NCI-H146 (cell line): ENCODE data around the gene SVIP.
A peak's percentile ranks its signal among the peaks of the same experiment; 100 is the strongest.

Experiments
- DNase-seq: peaks from one replicate; lab custom pipeline; 2025; lab: John Stamatoyannopoulos, UW

The SVIP gene

GRCh38 chr11:22792497-22792896, 37.1 kb downstream of the SVIP start:
- peak; percentile 7 for DNase-seq

DNA sequence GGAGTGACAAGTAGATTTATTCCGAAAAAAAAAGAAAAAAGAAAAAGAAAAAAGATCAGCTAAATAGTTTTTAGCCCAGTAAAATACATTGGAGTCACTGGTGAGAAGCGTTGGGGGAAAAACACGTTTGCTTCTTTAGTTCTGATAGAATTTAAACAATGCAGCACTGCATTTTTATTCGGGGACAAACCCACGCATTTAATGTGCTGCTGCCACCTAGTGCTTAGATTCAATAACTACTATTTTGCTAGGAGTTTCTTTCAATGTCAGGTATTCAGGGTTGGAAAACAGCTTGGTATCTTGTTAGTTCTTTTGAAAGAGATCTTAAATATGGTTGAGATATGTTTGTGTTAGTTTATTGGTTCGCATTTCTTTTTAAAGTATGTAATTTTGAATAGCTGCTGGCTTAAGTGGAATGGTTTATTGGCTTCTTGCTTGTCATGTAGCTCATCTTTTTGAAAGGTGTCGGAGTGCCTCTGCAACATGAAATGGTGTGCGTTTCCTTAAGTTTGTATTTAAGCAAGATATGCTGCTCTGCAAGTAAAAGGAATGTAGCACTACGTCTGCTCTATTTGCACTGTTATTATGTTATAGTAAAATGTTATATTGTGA, 41.9 kb downstream of the SVIP start:
- peak; percentile 37 for DNase-seq

- DNase-seq: no peak
Measured at GRCh38 chr11:22787055-22787454, 42.5 kb downstream of the SVIP start.

- no peak for DNase-seq
Measured at GRCh38 chr11:22786475-22786874, 43.1 kb downstream of the SVIP start.

DNA sequence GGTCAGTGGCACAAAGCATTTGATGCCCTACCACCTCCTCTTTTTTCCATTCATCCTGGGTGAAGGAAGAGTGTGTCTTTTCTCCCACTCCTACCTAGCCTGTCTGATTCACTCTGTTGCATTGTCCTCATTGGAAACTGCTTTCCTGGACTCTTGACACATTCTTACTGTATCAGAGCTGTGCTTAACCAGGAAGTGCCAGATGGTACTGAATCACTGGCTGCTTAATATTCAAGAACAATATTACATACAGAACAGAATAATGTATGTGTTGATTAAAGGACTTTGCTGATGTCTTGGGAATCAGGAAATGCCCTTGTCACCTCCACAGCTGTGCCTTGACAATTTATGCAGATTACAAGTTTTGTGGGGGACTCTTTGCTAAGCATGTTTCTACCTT, 44.4 kb downstream of the SVIP start:
- DNase-seq: no peak

GRCh38 chr11:22780952-22781593, 48.5 kb downstream of the SVIP start:
- no peak for DNase-seq

DNA sequence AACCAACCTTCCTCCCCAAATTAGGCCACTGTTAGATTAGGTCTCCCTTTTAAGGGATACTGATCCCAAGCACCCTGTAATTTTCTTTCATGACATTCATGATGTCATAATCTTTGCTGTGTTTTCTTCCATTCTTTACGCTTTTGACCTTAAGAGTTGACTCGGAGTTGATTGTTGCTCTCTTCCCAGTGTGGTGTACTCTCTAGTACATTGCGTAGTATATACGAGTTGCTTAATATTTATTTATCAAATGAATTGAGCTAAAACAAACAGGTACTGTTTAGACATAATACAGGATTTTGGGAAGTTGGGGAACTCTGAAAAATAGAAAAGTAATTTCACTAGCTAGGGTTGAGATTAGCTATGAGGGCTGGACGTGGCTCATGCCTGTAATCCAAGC, 49.8 kb downstream of the SVIP start:
- DNase-seq: no peak

GRCh38 chr11:22778642-22779041, 51.0 kb downstream of the SVIP start:
- DNase-seq: no peak

DNA sequence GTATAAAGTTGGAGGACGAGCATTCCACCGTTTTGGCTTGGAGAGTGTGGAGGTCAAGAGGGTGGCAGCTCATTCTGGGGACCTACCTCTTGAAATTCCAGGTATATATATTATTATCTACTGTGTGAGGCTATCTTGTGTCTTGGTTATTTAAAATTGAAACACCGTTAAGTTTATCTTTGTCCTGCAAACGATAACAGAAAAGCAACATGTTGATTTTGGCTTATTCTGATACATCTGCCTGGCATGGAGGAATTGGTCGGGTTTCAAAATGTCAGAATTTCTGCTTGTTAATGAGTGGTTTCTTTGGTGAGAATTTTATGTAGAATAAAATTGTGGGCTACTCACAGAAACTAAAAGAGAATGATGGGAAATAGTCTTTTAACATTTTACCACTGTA, 54.4 kb downstream of the SVIP start:
- DNase-seq: no peak

DNA sequence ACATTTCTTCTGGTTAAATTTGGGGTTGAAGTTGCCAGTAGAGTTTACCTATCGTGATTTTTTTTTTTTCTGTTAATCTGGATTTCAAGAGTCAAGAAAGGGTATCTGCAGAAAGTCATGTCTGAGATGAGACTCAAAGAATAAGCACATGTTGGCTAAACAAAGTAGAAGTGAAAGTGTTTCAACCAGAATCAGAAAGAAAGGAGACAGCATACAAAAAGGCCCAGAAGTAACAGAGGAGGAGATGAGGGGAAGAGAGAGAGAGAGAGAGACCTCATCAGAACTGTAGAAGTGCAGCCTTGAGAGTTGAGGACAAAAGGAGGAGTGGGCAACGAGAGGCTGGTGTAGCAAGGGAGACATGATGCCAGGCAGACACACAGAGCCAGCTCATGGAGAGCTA, 54.9 kb downstream of the SVIP start:
- DNase-seq: no peak

DNA sequence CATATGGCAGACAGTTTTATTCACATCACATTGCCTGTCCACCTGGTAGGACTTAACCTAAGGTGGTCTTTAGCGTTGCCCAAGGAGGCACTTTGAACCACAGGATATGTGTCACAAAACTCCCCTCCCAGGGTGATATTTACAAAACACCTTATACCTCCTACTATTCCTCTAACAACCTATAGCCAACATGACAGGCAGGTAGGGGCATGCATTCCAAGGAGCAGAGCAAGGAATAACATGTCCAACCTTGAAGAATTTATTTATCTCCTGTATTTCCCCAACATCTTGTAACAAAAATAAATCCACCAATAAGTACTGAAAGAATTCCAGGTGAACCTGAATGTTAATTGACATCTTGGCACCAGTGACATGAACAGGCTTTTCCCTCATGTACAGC, 60.5 kb downstream of the SVIP start:
- DNase-seq: no peak
